Kidney (tissue), 14 donors: ENCODE data around the gene PTPRK. TPM values are rescaled to one million over a fixed set of nuclear protein-coding genes. Genes with fewer than 3 reads are reported as not detected.

Source experiments
- DNase-seq, 5 donors: peaks; one replicate each; pipeline ENCODE4 v3.0.0-alpha.2; 2013 to 2020
- FAIRE-seq: peaks from 2 replicates; lab custom pipeline; 2012; peaks lifted over from hg19 to GRCh38; lab: Jason Lieb, UNC
- H3K27ac ChIP-seq, 2 donors: one replicate each; pipeline ENCODE4 v1.7.0; 2013; ENCODE audit warnings: low read depth in 2 of 2, low read length in 2 of 2, inconsistent platforms in 1 of 2
- H3K27me3 ChIP-seq: one replicate; pipeline ENCODE4 v1.7.1; 2013; ENCODE audit warnings: low read length, inconsistent platforms; ENCODE audit not compliant: control insufficient read depth, insufficient read depth
- H3K36me3 ChIP-seq, 3 donors: one replicate each; pipeline versions ENCODE4 v1.7.0 to v1.7.1; 2013; ENCODE audit warnings: low read length in 3 of 3, control low read depth in 1 of 3, inconsistent platforms in 1 of 3; ENCODE audit not compliant: insufficient read depth in 3 of 3, control insufficient read depth in 2 of 3
- H3K4me1 ChIP-seq, 3 donors: one replicate each; pipeline versions ENCODE4 v1.7.0 to v1.7.1; 2013; ENCODE audit warnings: low read length in 3 of 3, inconsistent platforms in 1 of 3, low read depth in 1 of 3; ENCODE audit not compliant: control insufficient read depth in 2 of 3, insufficient read depth in 2 of 3
- H3K4me3 ChIP-seq, 3 donors: one replicate each; pipeline versions ENCODE4 v1.7.0 to v1.8.1; 2013; ENCODE audit warnings: low read length in 3 of 3, control low read depth in 1 of 3, inconsistent platforms in 1 of 3
- H3K9ac ChIP-seq, 3 donors: one replicate each; pipeline versions ENCODE4 v1.7.0 to v1.7.1; 2013; ENCODE audit warnings: low read length in 3 of 3, control low read depth in 1 of 3, inconsistent platforms in 1 of 3
- H3K9me3 ChIP-seq, 3 donors: one replicate each; pipeline versions ENCODE4 v1.7.0 to v1.7.1; 2013; ENCODE audit warnings: low read length in 3 of 3, control low read depth in 1 of 3, inconsistent platforms in 1 of 3; ENCODE audit not compliant: control insufficient read depth in 2 of 3, insufficient read depth in 1 of 3
- CTCF ChIP-seq: IDR thresholded peaks from 3 replicates; pipeline ENCODE4 v1.5.1; 2012; ENCODE audit warnings: mild to moderate bottlenecking, moderate library complexity, borderline replicate concordance; ENCODE audit not compliant: insufficient read depth; ENCODE audit errors: extremely low read depth
- intact Hi-C: fragments of 100-400 bp; cut with DNase I; formaldehyde crosslinking; loops from one replicate; pipeline ENCODE4 v1.11.1; 2022
- polyA plus RNA-seq: library from polyadenylated mRNA; stranded (reverse); fragments of 350-450 nt; fragmentation: Illumina TruSeq; extraction: RNeasy Lipid Tissue Mini Kit (QIAGEN cat#74804); gene quantifications from one replicate; pipeline ENCODE4 v1.2.3, GENCODE V29; 2014; ENCODE audit warnings: low read depth, low replicate concordance; ENCODE audit not compliant: insufficient read depth
- total RNA-seq: library from RNA; stranded (reverse); fragmentation: NEBNext Ultra II Directional; extraction: Animal tissue kit (Norgen Biotek cat#: 25700); gene quantifications from one replicate; pipeline ENCODE4 v1.2.1, GENCODE V29; 2021
- donor health status: control.
- donor health status: control.
- donor health status: control.
- donor health status: control.
- donor health status: control.
- donor health status: DM: yes; HTN: yes; CAD: no.
- donor health status: Normal renal cell carcinoma (clear cell type).

PTPRK gene
- total and polyA plus RNA-seq, 2 donors from 2014 or later = 9.2 to 72.8 TPM

- no peaks in the 10 kb centered on the region for H3K36me3 ChIP-seq
- H3K4me3 ChIP-seq = no peak overlapping the region
- FAIRE-seq (no peak), DNase-seq (no peak)
- no peak overlapping the region for H3K27ac ChIP-seq
- H3K9me3 ChIP-seq = no peaks in the 10 kb centered on the region
- H3K9ac ChIP-seq = no peak overlapping the region
- TF ChIP-seq CTCF = no peak
- no peaks in the 10 kb centered on the region for H3K27me3 ChIP-seq
- intact Hi-C loops = no loop called here
- H3K4me1 ChIP-seq = no peaks in the 10 kb centered on the region
These were observed 352.2 kb downstream of the PTPRK start for GRCh38 chr6:128168244-128168643.

GRCh38 chr6:128167552-128167951, 352.8 kb downstream of the PTPRK start:
- H3K9me3 ChIP-seq = no peaks in the 10 kb centered on the region
- no peaks in the 10 kb centered on the region for H3K4me1 ChIP-seq
- TF ChIP-seq CTCF = no peak
- no peak overlapping the region for H3K27ac ChIP-seq
- FAIRE-seq (no peak), DNase-seq (no peak)
- intact Hi-C loops = no loop called here
- H3K9ac ChIP-seq = no peak overlapping the region
- H3K36me3 ChIP-seq = no peaks in the 10 kb centered on the region
- H3K27me3 ChIP-seq = no peaks in the 10 kb centered on the region
- no peak overlapping the region for H3K4me3 ChIP-seq

GRCh38 chr6:128164254-128164653, 356.1 kb downstream of the PTPRK start:
- Histone ChIP-seq H3K9me3 (no peaks in the 10 kb centered on the region), H3K27ac (no peak overlapping the region), H3K4me3 (no peak overlapping the region), H3K36me3 (no peaks in the 10 kb centered on the region), H3K9ac (no peak overlapping the region), H3K4me1 (no peaks in the 10 kb centered on the region), H3K27me3 (no peaks in the 10 kb centered on the region)
- intact Hi-C loops = no loop called here
- DNase-seq (no peak), FAIRE-seq (no peak)
- TF ChIP-seq CTCF = no peak

- FAIRE-seq (no peak), DNase-seq (no peak)
- no peaks in the 10 kb centered on the region for H3K27me3 ChIP-seq
- H3K4me3 ChIP-seq = no peak overlapping the region
- H3K36me3 ChIP-seq = no peaks in the 10 kb centered on the region
- intact Hi-C loops = no loop called here
- TF ChIP-seq CTCF = no peak
- H3K9me3 ChIP-seq = no peaks in the 10 kb centered on the region
- H3K27ac ChIP-seq = no peak overlapping the region
- no peak overlapping the region for H3K9ac ChIP-seq
- no peaks in the 10 kb centered on the region for H3K4me1 ChIP-seq
These were observed 358.0 kb downstream of the PTPRK start for GRCh38 chr6:128162423-128162822.
